ENCODE results near the gene GAD1.
A peak's percentile ranks its signal among the peaks of the same experiment; 100 is the strongest.

Gene GAD1

GRCh38 chr2:170817093-170818035, 677 bp downstream of the GAD1 start:
- FAIRE-seq (no peak), DNase-seq (ENCODE audit: extremely low spot score, insufficient read length, low read depth) (no peak)

GRCh38 chr2:170818036-170818751, 1.5 kb downstream of the GAD1 start:
- DNase-seq (ENCODE audit: extremely low spot score, insufficient read length, low read depth) = no peak
- FAIRE-seq = no peak

- FAIRE-seq = no peak
- no peak for DNase-seq (ENCODE audit: extremely low spot score, insufficient read length, low read depth)
Observed at GRCh38 chr2:170818752-170819470, 2.2 kb downstream of the GAD1 start.

GRCh38 chr2:170819680-170820664, 3.3 kb downstream of the GAD1 start:
- DNase-seq (ENCODE audit: extremely low spot score, insufficient read length, low read depth) = no peak
- no peak for FAIRE-seq

GRCh38 chr2:170820757-170821530, 4.3 kb downstream of the GAD1 start:
- FAIRE-seq = peak; percentile 85
- peak; percentile 52 for DNase-seq (ENCODE audit: extremely low spot score, insufficient read length, low read depth)

- FAIRE-seq = no peak
- no peak for DNase-seq (ENCODE audit: extremely low spot score, insufficient read length, low read depth)
Observed at GRCh38 chr2:170821531-170822289, 5.0 kb downstream of the GAD1 start.

- DNase-seq (ENCODE audit: extremely low spot score, insufficient read length, low read depth) = no peak
- FAIRE-seq = no peak
Observed at GRCh38 chr2:170822290-170823087, 5.8 kb downstream of the GAD1 start.

GRCh38 chr2:170823088-170823897, 6.6 kb downstream of the GAD1 start:
- DNase-seq (ENCODE audit: extremely low spot score, insufficient read length, low read depth) (no peak), FAIRE-seq (no peak)

GRCh38 chr2:170823898-170824215, 7.2 kb downstream of the GAD1 start:
- DNase-seq (ENCODE audit: extremely low spot score, insufficient read length, low read depth) (no peak), FAIRE-seq (no peak)

- FAIRE-seq (no peak), DNase-seq (ENCODE audit: extremely low spot score, insufficient read length, low read depth) (no peak)
Observed at GRCh38 chr2:170824526-170825015, 7.9 kb downstream of the GAD1 start.

GRCh38 chr2:170827841-170828532, 11.3 kb downstream of the GAD1 start:
- FAIRE-seq (no peak), DNase-seq (ENCODE audit: extremely low spot score, insufficient read length, low read depth) (no peak)

- FAIRE-seq = no peak
- DNase-seq (ENCODE audit: extremely low spot score, insufficient read length, low read depth) = no peak
Observed at GRCh38 chr2:170828533-170828916, 11.8 kb downstream of the GAD1 start.

- DNase-seq (ENCODE audit: extremely low spot score, insufficient read length, low read depth) (no peak), FAIRE-seq (no peak)
Observed at GRCh38 chr2:170829036-170829435, 12.3 kb downstream of the GAD1 start.

GRCh38 chr2:170830166-170830565, 13.5 kb downstream of the GAD1 start:
- DNase-seq (ENCODE audit: extremely low spot score, insufficient read length, low read depth) (no peak), FAIRE-seq (no peak)

GRCh38 chr2:170831115-170831514, 14.4 kb downstream of the GAD1 start:
- no peak for FAIRE-seq
- no peak for DNase-seq (ENCODE audit: extremely low spot score, insufficient read length, low read depth)

GRCh38 chr2:170836027-170836426, 19.3 kb downstream of the GAD1 start:
- DNase-seq (ENCODE audit: extremely low spot score, insufficient read length, low read depth) = no peak
- no peak for FAIRE-seq
